HL-60 (cell line): ENCODE data around the gene TCHP.

ENCODE experiments used
- CTCF ChIP-seq: IDR thresholded peaks from one replicate; pipeline ENCODE4 v1.5.1; 2011; ENCODE audit warnings: low read length, control low read depth, inconsistent platforms; ENCODE audit not compliant: insufficient read depth
- POLR2AphosphoS5 ChIP-seq: IDR thresholded peaks from 2 replicates; pipeline ENCODE4 v1.6.1; 2012; ENCODE audit warnings: low read depth

DNA sequence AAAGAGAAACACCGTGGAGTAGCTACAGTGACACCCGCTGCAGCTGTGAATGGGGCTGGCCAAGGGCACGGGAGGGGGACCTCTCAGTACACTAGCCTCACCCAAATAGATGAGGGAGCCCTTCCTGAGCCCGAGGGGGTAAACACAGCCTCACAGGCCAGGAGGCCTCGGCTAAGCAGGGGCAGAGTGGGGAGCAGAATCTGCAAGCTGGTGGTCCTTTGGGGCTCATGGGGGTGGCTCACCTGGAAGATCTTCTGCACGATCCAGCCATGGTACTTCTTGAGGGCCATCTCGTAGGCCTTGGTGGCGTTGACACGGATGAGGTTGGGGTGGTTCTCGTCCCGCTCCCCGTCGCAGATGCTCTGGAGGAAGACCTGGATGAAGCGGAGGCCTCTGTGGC lies 44.7 kb upstream of the TCHP start:
- TF ChIP-seq CTCF (no peak), POLR2AphosphoS5 (no peak)
